SHP77 (cell line): ENCODE results near the gene NUDT3.
A peak's percentile ranks its signal among the peaks of the same experiment; 100 is the strongest.
"Not testable (repeated sequence)": the region's sequence is repeated elsewhere in the genome, so short reads cannot be mapped to it uniquely, and the experiment has no call there.

Experiments
- DNase-seq, 2 experiments: peaks; one replicate each; lab custom pipeline; 2025; lab: John Stamatoyannopoulos, UW

Gene NUDT3

DNA sequence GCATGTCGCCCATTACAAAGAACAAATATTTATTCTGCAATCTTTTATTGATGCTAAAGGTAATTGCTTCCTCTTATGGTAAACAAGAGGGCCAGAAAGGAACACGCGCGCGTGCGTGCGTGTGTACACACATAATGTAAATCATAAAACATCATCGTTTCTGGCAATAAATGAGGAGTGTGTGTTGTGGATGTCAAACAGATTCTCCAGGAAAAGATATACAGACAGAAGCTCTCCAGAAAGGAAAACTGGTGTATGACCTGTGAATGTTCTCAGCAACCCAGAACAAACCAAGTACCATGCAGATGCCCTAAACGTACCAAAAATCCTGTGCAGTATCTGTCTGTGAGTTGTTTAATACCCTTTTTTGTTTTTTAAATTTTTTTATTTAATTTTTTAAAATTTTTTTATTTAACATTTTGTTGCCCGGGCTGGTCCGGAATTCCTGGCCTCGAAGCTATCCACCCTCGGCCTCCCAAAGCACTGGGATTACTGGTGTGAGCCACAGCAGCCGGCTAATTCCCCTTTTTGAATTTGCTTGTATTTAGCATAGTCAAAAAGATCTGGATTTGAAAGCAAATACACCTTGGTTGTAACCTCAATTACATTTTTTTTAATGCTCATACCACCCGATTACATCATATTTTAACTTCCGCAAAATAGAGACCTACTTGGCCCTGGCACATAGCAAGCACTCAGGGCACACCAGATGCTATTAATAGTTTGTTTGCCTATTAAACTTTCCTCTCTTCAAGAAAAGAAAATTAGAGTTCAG lies 909 bp upstream of the NUDT3 start:
- no peak for DNase-seq

DNA sequence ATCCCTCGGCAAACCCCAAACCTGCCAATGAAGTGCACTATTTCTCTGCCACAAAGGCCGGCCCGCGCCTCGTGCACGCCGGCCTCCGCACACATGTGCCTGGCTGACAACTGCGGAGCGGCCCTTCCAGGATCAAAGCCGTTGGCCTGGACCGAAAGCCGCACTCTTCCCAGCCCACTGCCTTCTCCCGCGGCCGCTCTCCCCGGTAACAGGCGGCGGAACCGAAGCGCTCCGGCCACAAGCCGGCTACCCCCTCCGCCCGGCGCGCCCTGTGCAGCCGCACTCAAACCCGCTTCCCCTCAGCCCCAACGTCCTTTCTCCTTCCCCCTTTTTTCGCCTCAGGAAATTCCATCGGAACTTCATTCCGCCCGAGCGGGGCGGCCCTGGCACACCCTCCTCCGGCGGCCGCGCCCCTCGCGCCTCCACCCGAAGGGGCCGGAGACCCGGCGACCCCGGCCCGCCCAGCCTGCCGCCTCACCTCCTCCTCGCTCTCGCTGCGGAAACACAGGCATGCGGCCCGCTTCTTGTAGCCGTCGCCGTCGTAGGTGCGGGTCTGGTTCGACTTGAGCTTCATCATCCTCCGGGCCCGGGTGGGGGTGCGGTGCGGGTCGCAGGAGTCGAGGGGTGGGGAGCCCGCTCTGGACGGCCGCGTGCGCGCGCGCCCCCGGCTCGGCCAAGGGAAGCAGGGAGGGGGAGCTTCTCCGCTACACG lies 528 bp downstream of the NUDT3 start:
- DNase-seq = peak; percentile 50 to 71

DNA sequence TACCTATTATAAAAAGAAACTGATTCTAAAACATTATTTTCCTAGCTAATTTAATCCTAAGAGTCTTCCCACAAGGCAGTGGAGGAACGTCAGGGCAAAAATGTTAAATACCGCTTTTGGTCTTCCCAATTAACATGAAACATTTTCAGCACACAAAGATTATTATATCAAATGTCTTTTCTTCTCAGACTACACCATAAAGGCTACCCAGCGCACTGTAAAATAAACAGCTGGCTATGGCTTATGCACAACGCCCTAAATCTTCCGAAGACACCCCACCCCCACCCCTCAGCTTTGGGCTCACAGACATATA lies 1.0 kb downstream of the NUDT3 start:
- no peak for DNase-seq

DNA sequence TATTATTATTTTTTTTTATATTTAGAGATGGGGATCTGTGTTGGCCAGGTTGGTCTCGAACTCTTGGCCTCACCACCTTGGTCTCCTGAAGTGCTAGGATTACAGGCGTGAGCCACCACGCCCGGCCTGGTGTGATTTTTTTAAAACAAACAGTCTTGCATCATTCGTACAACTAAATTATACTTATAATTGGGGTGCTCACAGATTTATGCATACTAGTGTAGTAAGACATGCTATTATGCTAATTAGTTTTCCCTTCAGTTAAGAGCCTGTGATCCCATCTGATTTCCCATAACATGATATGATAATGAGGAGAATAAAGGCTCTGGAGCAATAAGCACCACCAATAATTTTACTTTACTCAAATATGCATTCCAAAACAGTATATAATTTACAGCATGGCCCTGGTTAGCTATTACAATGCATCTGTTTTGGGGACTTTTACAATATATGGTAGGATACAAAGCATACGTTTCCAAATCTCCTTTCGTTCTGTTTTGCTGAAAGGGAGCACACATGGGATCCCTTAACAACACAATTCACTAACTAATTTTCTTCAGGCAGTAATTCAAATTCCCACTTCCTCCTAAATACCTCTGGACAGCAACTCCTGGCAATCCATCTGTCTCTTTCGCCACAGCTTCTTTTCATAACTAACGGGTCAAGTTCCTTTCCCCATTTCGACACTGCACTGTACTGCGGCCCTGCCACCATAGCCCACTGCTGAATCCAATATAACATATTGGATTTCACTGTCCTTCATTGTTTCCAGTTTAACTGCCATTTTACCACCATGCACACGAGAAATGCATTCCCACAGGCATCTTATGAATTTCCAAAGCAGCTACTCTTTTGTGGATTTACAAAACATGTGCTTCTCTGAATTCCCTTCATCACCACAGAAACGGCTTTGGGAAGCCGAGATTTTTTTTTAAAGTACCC lies 1.7 kb downstream of the NUDT3 start:
- DNase-seq = peak in 1 of 2 experiments; percentile 14

DNA sequence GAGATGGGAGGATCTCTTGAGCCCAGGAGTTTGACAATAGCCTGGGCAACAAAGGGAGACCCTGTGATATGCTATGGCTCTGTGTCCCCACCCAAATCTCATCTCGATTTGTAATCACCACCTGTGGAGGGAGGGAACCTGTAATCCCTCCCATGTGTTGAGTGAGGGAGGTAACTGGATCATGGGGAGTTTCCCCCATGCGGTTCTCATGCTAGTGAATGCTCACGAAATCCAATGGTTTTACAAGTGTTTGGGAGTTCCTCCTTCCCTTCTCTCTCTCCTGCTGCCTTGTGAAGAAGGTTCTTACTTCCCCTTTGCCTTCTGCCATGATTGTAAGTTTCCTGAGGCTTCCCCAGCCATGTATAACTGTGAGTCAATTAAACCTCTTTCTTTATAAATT lies 3.4 kb downstream of the NUDT3 start:
- no peak for DNase-seq

DNA sequence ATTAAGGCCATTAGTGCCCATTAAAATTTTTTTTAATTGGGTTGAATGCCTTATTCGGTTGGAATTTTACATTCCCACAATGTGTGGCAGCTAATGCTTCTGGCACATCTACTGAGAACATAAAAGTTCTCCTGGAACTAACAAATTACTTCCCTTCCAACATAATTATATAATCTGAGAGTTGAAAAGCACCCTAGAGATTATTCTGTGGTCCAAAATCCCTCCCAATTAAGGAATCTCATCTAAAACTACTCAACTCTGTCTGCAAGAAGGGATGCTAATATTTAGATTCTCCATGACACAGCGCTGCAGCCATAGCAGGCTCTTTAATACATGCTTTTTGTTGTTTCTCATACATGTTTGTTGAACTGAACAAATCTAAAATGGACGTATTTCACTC lies 4.0 kb downstream of the NUDT3 start:
- DNase-seq = no peak

DNA sequence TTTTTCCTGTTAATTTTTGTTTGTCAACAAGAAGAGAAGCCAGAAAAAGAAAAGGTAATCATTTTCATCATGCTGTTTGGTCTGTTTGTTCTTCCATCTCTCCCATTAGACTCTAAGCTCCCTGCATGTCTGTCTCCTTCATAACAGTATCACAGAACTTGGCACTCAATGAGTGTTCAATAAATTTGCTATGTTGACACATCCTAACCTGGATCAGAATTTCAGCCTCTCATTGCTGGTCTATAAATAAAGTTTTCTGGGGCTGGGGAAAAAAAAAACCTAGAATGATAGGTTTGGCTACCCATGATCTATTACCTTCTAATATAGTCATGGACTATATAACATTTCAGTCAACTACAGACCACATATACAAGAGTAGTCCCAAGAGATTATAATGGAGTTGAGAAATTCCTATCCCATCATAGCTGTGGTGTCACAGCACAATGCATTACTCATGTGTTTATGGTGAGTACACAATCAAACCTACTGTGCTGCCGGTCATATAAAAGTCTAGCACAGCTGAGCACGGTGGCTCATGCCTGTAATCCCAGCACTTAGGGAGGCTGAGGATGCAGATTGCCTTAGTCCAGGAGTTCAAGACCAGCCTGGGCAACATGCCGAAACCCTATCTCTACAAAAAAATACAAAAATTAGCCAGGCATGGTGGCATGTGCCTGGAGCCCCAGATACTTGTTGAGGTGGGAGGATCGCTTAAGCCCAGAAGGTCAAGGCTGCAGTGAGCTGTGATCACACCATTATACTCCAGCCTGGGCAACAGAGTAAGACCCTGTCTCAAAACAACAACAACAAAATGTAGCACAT lies 5.9 kb downstream of the NUDT3 start:
- DNase-seq = no peak

DNA sequence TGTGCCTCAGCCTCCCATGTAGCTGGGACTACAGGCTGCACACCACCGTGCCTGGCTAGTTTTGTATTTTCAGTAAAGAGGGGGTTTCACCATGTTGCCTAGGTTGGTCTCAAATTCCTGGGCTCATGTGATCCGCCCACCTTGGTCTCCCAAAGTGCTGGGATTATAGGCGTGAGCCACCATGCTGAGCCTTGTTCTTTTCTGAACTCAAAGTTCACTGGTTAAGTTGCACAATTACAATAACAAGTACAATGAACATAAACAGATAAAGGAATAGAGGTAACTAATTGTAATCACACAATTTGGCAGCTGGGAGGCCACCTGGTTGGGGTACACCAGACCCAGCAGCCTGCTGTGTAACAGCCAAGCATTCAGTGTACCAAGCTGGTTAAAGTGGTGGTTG lies 6.7 kb downstream of the NUDT3 start:
- no peak for DNase-seq

DNA sequence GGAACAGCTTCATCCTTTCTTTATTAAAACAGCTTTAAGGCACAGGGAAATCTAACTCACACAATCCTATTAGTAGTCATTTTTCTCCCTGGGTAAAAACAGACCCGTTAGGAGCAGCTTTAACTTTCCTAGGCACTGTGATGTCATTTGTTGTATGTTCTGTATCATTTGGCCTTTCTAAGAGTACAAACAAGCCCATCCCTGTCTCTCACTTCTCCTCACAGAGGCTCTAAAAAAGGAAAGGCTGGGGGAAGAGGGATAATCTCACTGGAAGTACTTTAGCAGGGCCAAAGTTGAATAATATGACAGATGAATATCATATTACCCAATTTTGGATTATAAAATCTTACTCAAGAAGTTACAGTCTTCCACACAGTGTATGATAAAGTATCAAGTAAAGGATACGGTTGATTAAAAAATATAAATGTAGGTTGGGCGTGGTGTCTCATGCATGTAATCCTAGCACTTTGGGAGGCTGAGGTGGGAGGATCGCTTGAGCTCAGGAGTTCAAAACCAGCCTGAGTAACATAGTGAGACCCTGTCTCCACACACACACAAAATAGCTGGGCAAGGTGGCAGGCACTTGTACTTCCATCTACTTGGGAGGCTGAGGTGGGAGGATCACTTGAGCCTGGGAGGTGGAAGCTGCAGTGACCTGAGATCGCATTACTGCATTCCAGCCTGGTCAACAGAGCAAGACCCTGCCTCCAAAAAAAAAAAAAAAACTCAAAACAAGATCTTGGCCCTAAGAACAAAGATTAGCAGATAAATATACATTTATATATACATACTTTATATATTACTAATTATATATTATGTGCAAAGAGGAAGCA lies 7.9 kb downstream of the NUDT3 start:
- DNase-seq = no peak

DNA sequence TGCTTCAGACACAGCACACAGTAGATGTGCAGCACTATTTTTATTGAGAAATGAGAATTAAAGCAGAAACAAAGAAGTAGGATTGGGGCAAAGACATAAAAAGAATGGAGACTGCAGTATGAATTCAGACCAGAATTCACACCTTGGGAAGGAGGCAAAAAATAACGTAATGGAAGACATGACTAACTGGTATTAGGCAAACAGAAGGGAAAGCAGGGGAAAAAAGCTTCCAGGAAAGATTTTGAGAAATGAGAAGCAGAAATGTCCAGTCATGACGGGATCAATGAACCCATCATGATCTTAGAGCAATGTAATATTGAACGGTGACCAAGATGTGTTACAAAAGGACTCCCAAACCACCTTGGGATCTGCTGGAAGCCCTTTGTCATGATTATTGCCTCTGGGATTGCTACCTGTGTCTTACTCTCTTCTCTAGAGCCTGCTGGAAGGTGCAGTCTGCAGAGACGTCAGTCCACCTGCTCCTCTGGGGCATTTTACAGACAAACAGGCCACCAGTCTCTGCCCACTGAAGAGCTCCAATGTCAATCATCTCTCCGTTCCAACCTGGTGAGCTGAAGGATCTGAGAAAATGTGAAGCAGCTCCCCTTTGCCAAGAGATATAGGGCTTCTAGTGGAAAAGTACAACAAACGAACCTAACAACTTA lies 8.7 kb downstream of the NUDT3 start:
- DNase-seq = no peak

DNA sequence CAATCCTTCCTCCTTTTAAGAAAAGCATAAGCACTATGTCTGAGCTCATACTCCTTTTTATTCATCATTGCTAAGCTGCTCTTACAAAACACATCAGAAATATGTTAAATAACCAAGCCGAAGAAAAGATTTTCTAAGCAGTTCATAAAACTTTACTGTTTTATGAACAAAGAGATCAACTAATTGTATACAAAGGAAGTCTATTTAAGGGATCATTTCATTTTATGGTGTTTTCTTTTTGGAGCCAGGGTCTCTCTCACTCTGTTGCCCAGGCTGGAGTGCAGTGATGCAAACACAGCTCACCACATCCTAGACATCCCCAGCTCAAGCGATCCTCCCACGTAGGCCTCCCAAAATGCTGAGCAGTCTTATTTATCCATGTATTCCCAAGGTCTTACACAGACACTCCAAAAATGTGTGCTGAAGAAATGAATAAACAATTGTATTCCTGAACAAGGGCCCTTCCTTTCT lies 9.3 kb downstream of the NUDT3 start:
- DNase-seq = no peak

DNA sequence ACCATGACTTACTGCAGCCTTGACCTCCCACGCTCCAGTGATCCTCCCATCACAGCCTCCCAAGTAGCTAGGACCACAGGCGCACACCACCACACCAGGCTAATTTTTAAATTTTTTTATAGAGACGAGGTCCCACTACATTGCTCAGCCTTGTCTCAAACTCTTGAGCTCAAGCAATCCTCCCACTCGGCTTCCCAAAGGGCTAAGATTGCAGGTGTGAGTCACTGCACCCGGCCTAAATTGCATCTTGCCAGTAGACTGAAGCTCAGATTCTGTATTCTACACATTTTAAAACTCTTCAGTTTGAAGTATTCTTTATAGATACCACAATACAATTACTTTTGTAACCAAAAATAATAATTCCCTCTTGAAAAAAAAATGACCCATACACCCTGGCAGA lies 11.4 kb downstream of the NUDT3 start:
- no peak for DNase-seq

DNA sequence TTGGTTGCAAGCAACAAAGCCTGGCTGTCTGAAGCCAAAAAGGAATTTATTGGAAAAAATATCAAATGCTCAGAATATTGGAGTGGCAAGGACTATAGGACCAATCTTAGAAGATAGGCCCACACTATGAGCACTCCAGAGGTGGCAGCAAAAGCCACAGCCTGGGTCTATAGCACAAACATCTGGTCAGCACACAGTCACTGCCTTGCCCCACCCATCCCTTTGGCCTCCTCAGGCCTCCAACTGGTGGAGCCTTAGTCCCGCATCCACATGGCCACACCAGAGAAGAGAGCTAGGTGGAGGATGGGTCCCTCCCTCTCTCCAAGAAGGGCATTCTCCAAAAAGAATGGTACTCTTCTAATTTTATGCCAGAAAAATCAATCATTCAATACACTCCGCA lies 14.0 kb downstream of the NUDT3 start:
- DNase-seq = no peak

DNA sequence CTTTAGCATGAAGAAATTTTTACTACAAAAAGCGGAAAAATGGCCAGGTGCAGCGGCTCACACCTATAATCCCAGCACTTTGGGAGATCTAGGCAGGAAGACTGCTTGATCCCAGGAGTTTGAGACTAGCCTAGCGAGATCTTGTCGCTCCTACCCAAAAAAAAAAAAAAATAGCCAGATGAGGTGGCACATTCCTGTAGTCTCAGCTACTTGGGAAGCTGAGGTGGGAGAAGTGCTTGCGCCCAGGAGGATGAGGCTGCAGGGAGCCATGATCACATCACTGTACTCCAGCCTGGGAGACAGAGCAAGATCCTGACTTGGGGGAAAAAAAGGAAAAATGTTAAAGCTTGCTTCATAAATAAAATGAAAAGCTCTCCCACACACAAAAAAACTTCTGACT lies 14.5 kb downstream of the NUDT3 start:
- DNase-seq = no peak

DNA sequence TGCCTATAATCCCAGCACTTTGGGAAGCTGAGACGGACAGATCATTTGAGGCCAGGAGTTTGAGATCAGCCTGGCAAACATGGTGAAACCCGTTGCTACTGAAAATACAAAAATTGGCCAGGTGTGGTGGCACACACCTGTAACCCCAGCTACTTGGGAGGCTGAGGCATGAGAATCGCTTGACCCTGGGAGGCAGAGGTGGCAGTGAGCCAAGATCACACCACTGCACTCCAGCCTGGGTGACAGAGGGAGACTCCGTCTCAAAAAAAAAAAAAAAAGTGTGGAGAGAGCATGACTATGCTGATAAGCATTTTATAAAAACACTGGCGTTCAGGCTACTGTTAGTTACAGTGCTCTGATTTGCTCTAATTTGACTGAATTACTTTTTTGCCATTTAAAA lies 14.9 kb downstream of the NUDT3 start:
- not testable (repeated sequence) for DNase-seq

DNA sequence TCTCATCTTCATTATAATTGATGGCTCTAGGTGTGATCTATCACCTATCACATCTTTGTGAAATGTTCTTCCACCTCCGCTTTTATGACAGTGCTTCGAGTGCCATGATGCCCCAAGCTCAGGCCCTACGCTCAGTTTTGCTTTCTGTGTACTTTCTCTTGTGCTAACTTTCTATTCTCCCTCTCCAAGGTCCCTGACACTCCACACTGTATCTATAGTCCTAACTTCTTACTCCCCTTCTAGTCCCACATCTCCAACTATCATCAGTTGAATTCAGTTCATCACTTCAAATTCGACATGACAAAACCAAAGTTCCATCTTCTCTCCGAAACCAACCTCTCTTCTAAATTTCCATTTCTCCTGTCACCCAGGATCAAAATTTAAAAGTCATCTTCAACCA lies 16.6 kb downstream of the NUDT3 start:
- no peak for DNase-seq

DNA sequence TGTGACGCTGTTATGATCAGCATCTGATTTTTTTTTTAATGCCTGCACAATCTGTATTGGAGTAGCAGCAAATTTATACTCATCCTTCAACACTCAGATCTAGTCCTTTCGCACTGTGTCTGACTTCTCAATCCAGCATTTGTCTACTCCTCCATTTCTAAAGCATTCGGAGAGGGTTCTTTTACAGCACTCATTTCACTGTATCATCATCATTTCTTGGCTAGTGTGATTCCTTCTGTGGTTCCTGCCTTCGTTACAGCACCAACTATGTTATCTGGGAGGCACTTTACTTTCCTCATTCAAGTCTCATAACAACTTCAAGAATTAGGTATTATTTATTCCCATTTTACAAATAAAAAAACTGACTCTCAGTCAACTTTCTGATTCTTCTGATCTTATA lies 18.0 kb downstream of the NUDT3 start:
- DNase-seq = no peak

DNA sequence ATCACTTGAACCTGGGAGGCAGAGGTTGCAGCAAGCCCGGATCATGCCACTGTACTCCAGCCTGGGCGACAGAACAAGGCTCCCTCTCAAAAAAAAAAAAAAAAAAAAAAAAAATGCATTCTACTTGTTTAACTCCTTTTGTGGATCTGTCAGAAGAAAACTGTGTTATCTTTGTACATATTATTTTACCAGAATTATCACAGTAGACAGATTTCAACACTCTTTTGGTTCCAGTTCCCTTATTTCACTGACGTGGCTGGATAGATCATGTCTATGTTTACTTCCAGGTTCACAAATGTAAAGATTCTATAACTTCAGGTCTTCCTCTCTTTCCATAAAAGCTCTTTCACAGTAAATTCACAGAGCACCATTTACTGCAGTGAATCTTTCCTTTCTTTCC lies 18.4 kb downstream of the NUDT3 start:
- DNase-seq = no peak

DNA sequence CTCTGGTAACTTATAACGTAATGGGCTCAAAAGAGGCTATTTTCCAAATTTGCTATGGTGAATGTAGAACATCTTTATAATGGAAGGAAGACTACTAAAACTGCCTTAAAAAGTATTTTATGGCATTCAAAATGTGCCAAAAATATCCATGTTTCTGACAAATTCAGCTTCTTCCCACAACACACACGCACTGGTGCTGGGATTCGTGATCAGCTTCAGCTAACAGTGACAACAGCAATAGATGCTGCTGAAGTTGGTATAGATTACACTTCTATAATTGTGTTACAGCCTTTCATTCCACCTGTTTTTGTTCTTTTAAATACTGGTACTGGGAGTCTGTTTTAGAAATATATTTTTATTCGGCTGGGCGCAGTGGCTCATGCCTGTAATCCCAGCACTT lies 19.0 kb downstream of the NUDT3 start:
- DNase-seq = no peak

DNA sequence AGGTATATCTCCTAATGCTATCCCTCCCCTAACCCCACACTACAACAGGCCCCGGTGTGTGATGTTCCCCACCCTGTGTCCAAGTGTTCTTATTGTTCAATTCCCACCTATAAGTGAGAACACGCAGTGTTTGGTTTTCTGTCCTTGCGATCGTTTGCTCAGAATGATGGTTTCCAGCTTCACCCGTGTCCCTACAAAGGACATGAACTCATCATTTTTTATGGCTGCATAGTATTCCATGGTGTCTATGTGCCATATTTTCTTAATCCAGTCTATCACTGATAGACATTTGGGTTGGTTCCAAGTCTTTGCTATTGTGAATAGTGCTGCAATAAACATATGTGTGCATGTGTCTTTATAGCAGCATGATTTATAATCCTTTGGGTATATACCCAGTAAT lies 20.6 kb downstream of the NUDT3 start:
- not testable (repeated sequence) for DNase-seq
